CD14-positive monocyte (primary cell): ENCODE data around the gene MYO5B. TPM values are rescaled to one million over a fixed set of nuclear protein-coding genes. Genes with fewer than 3 reads are reported as not detected.

Experiments
- DNase-seq, 3 donors: peaks; one replicate each; pipeline ENCODE4 v3.0.0-alpha.2; 2011 to 2022
- H2AFZ ChIP-seq: 2 replicates; pipeline ENCODE4 v1.6.0; 2012; ENCODE audit warnings: mild to moderate bottlenecking, low read depth, low read length, inconsistent platforms; ENCODE audit not compliant: insufficient read depth, poor library complexity, severe bottlenecking
- H3K27ac ChIP-seq, 2 donors: 1 replicate in 1 of 2; 2 replicates in 1 of 2; pipeline ENCODE4 v1.5.1; 2012 to 2013; ENCODE audit warnings: low read length in 2 of 2, control low read depth in 1 of 2, inconsistent platforms in 1 of 2, low read depth in 1 of 2, mild to moderate bottlenecking in 1 of 2
- H3K27me3 ChIP-seq, 2 donors: one replicate each; pipeline versions ENCODE4 v1.6.0 to v1.6.1; 2011 to 2013; ENCODE audit warnings: low read length in 2 of 2; ENCODE audit not compliant: control insufficient read depth in 2 of 2, insufficient read depth in 2 of 2
- H3K36me3 ChIP-seq, 2 donors: replicated peaks in 1 of 2; 1 replicate in 1 of 2; 2 replicates in 1 of 2; pipeline versions ENCODE4 v1.5.1 to v1.6.1; 2012 to 2013; ENCODE audit warnings: low read length in 2 of 2, control low read depth in 1 of 2, inconsistent platforms in 1 of 2, mild to moderate bottlenecking in 1 of 2; ENCODE audit not compliant: insufficient read depth in 2 of 2, control insufficient read depth in 1 of 2
- H3K4me1 ChIP-seq, 2 donors: 1 replicate in 1 of 2; 2 replicates in 1 of 2; pipeline versions ENCODE4 v1.5.1 to v1.6.1; 2012 to 2013; ENCODE audit warnings: low read length in 2 of 2, control low read depth in 1 of 2, inconsistent platforms in 1 of 2, mild to moderate bottlenecking in 1 of 2, moderate library complexity in 1 of 2; ENCODE audit not compliant: insufficient read depth in 2 of 2, control insufficient read depth in 1 of 2
- H3K4me2 ChIP-seq: replicated peaks from 2 replicates; pipeline ENCODE3; 2012; ENCODE audit warnings: low read length, moderate library complexity, mild to moderate bottlenecking; ENCODE audit not compliant: poor library complexity, severe bottlenecking; ENCODE audit errors: extremely low read depth
- H3K4me3 ChIP-seq, 3 experiments: fragments of 200-600 bp in 1 of 3; sonication (generic) in 1 of 3; replicated peaks in 1 of 3; 1 replicate in 2 of 3; 2 replicates in 1 of 3; pipeline ENCODE4 v1.5.1; 2011 to 2013; ENCODE audit warnings: low read length in 3 of 3, mild to moderate bottlenecking in 3 of 3, control low read depth in 2 of 3, low read depth in 2 of 3, inconsistent platforms in 1 of 3, moderate library complexity in 1 of 3
- H3K79me2 ChIP-seq: 2 replicates; pipeline ENCODE4 v1.6.0; 2012; ENCODE audit warnings: mild to moderate bottlenecking, control low read depth, inconsistent platforms, low read length, moderate library complexity; ENCODE audit not compliant: insufficient read depth
- H3K9ac ChIP-seq: 2 replicates; pipeline ENCODE4 v1.6.0; 2017; ENCODE audit warnings: low read length, mild to moderate bottlenecking; ENCODE audit not compliant: insufficient read depth, poor library complexity, severe bottlenecking
- H3K9me3 ChIP-seq, 2 donors: replicated peaks in 1 of 2; 1 replicate in 1 of 2; 2 replicates in 1 of 2; pipeline versions ENCODE4 v1.5.1 to v1.6.1; 2012 to 2013; ENCODE audit warnings: low read length in 2 of 2, control low read depth in 1 of 2; ENCODE audit not compliant: control insufficient read depth in 1 of 2, insufficient read depth in 1 of 2
- H4K20me1 ChIP-seq: 2 replicates; pipeline ENCODE4 v1.6.0; 2012; ENCODE audit warnings: mild to moderate bottlenecking, low read length, control low read depth, moderate library complexity; ENCODE audit not compliant: insufficient read depth
- H3K27ac Mint-ChIP-seq, 7 donors: one replicate each; pipeline ENCODE4 v1.8.0; 2020; ENCODE audit warnings: mild to moderate bottlenecking in 7 of 7, mixed read lengths in 7 of 7, moderate library complexity in 6 of 7, inconsistent platforms in 2 of 7
- H3K27me3 Mint-ChIP-seq, 3 donors: one replicate each; pipeline ENCODE4 v1.8.0; 2021 to 2022; ENCODE audit warnings: low read depth in 3 of 3, mild to moderate bottlenecking in 3 of 3, mixed read lengths in 3 of 3, moderate library complexity in 3 of 3, inconsistent platforms in 1 of 3
- H3K36me3 Mint-ChIP-seq, 2 donors: one replicate each; pipeline ENCODE4 v1.8.0; 2020; ENCODE audit warnings: mixed read lengths in 2 of 2, inconsistent platforms in 1 of 2, mild to moderate bottlenecking in 1 of 2
- H3K4me1 Mint-ChIP-seq: one replicate; pipeline ENCODE4 v1.8.0; 2020; ENCODE audit warnings: mild to moderate bottlenecking, mixed read lengths
- H3K4me3 Mint-ChIP-seq, 2 donors: one replicate each; pipeline ENCODE4 v1.8.0; 2020; ENCODE audit warnings: mild to moderate bottlenecking in 2 of 2, mixed read lengths in 2 of 2, moderate library complexity in 1 of 2
- H3K9me3 Mint-ChIP-seq, 7 donors: one replicate each; pipeline ENCODE4 v1.8.0; 2020 to 2022; ENCODE audit warnings: mixed read lengths in 7 of 7, mild to moderate bottlenecking in 6 of 7, moderate library complexity in 6 of 7, inconsistent platforms in 2 of 7
- CTCF ChIP-seq: fragments of 200-600 bp; IDR thresholded peaks from one replicate; pipeline ENCODE4 v1.8.0; 2022; ENCODE audit warnings: antibody characterized with exemption, mild to moderate bottlenecking
- WGBS: methylation state at CpG from one replicate; pipeline ENCODE4 v1.1.5; 2013; ENCODE audit warnings: missing lambda C conversion rate; ENCODE audit not compliant: insufficient coverage; 5-methylcytosine and 5-hydroxymethylcytosine counted together
- intact Hi-C, 2 donors: fragments of 100-400 bp; cut with micrococcal nuclease; formaldehyde crosslinking; loops; one replicate each; pipeline versions ENCODE4 v1.15.0 to v1.15.1; 2023
- polyA plus RNA-seq, 3 donors: library from polyadenylated mRNA; depleted of rRNA in 1 of 3; unstranded in 2 of 3; stranded (reverse) in 1 of 3; fragments of 300-500 nt in 2 of 3; fragments of >200 nt in 1 of 3; fragmentation: Illumina TruSeq in 2 of 3; gene quantifications; 1 replicate in 2 of 3; 2 replicates in 1 of 3; pipeline ENCODE4 v1.2.3, GENCODE V29; 2012 to 2021

MYO5B gene
- polyA plus RNA-seq, 3 donors = 0.04 TPM; not detected in 2

- no peak for TF ChIP-seq CTCF
- H3K36me3 ChIP-seq = no peaks in the 10 kb centered on the region
- no peak overlapping the region for H3K4me2 ChIP-seq
- DNase-seq = no peak
- H3K36me3 Mint-ChIP-seq = no peaks in the 10 kb centered on the region
- no peak overlapping the region for H2AFZ ChIP-seq
- intact Hi-C loops = no loop called here
- H3K4me1 Mint-ChIP-seq = no peaks in the 10 kb centered on the region
- H3K4me3 Mint-ChIP-seq = no peak overlapping the region
- H3K4me3 ChIP-seq = no peak overlapping the region
- H3K9ac ChIP-seq = no peak overlapping the region
- no peaks in the 10 kb centered on the region for H3K27me3 ChIP-seq
- peaks cover 1 to 15% (median 4%) of the 10 kb centered on the region in 3 donors for H3K27me3 Mint-ChIP-seq
- peaks cover 0 to 4% (median 2%) of the 10 kb centered on the region in 7 donors for H3K9me3 Mint-ChIP-seq
- H3K9me3 ChIP-seq = no peaks in the 10 kb centered on the region
- H3K27ac ChIP-seq = no peak overlapping the region
- no peaks in the 10 kb centered on the region for H3K79me2 ChIP-seq
- no peaks in the 10 kb centered on the region for H3K4me1 ChIP-seq
- no peaks in the 10 kb centered on the region for H4K20me1 ChIP-seq
- no peak overlapping the region for H3K27ac Mint-ChIP-seq
Measured at GRCh38 chr18:50051288-50051687, 143.7 kb downstream of the MYO5B start.

GRCh38 chr18:50045126-50045525 lies 149.8 kb downstream of the MYO5B start:
- Mint-ChIP-seq H3K36me3 (no peaks in the 10 kb centered on the region), H3K27me3 (peaks cover 0 to 19% (median 2%) of the 10 kb centered on the region in 3 donors), H3K27ac (no peak overlapping the region), H3K9me3 (peaks cover 0 to 2% (median 0%) of the 10 kb centered on the region in 7 donors), H3K4me3 (no peak overlapping the region), H3K4me1 (no peaks in the 10 kb centered on the region)
- no peaks in the 10 kb centered on the region for H3K4me1 ChIP-seq
- H3K4me3 ChIP-seq = no peak overlapping the region
- no peak overlapping the region for H3K27ac ChIP-seq
- no peaks in the 10 kb centered on the region for H4K20me1 ChIP-seq
- no peaks in the 10 kb centered on the region for H3K79me2 ChIP-seq
- intact Hi-C loops = no loop called here
- TF ChIP-seq CTCF = no peak
- no peak overlapping the region for H2AFZ ChIP-seq
- H3K27me3 ChIP-seq = peaks cover 2 to 3% of the 10 kb centered on the region in 2 donors
- H3K9me3 ChIP-seq = no peaks in the 10 kb centered on the region
- no peaks in the 10 kb centered on the region for H3K36me3 ChIP-seq
- WGBS = 50% methylated on average over 1 of the region's 4 CpGs
- no peak for DNase-seq
- no peak overlapping the region for H3K9ac ChIP-seq
- H3K4me2 ChIP-seq = no peak overlapping the region
